Coronary artery (tissue), 2 donors: Measurements from ENCODE around the gene UGGT2.
A peak's percentile ranks its signal among the peaks of the same experiment; 100 is the strongest.
"Not testable (repeated sequence)": the region's sequence is repeated elsewhere in the genome, so short reads cannot be mapped to it uniquely, and the experiment has no call there.

Experiments used
- DNase-seq: peaks from one replicate; pipeline ENCODE4 v3.0.0-alpha.2; 2017; ENCODE audit warnings: low spot score
- H3K27ac ChIP-seq, 2 donors: fragments of 200-600 bp; sonication (generic); one replicate each; pipeline ENCODE4 v1.5.1; 2016 to 2019
- H3K4me3 ChIP-seq: fragments of 200-600 bp; sonication (generic); 2 replicates; pipeline ENCODE4 v1.5.1; 2016; ENCODE audit warnings: mild to moderate bottlenecking, moderate library complexity
- CTCF ChIP-seq: fragments of 200-600 bp; sonication (generic); IDR thresholded peaks from one replicate; pipeline ENCODE4 v1.5.1; 2019; ENCODE audit warnings: antibody characterized with exemption

UGGT2 gene

GRCh38 chr13:96072392-96072791 lies 19.2 kb upstream of the UGGT2 start:
- no peak for TF ChIP-seq CTCF
- no peak overlapping the region for H3K27ac ChIP-seq

DNA sequence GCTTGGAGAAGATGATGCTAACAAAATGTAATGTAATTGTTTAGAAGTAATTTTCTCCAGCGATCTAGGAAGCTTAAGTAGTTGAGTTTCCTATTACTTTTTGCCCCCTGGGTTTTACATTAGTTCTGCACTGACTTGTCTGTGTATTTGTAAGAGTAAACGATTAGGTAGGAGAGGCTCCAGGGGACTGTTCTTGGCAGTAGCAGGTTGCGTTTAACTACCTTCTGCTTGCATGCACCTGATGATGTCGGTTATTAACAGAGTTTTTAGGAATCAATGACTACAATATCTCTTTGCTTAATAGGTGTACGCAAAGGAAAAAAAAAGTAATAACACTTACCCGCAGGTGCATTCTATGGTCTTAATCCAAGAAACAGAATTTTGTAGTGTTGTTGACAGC lies 18.3 kb upstream of the UGGT2 start:
- Histone ChIP-seq H3K4me3 (no peak overlapping the region), H3K27ac (no peak overlapping the region)
- no peak for DNase-seq
- TF ChIP-seq CTCF = no peak

More at GRCh38 chr13:96072392-96072791, 19.2 kb upstream of the UGGT2 start:
- no peak for DNase-seq
- no peak overlapping the region for H3K4me3 ChIP-seq

- no peak overlapping the region for H3K4me3 ChIP-seq
- H3K27ac ChIP-seq = no peak overlapping the region
- TF ChIP-seq CTCF = no peak
- no peak for DNase-seq
Observed at GRCh38 chr13:96068729-96069128, 15.5 kb upstream of the UGGT2 start.

- DNase-seq = no peak
- Histone ChIP-seq H3K27ac (no peak overlapping the region), H3K4me3 (no peak overlapping the region)
- TF ChIP-seq CTCF = no peak
Observed at GRCh38 chr13:96065849-96066248, 12.6 kb upstream of the UGGT2 start.

DNA sequence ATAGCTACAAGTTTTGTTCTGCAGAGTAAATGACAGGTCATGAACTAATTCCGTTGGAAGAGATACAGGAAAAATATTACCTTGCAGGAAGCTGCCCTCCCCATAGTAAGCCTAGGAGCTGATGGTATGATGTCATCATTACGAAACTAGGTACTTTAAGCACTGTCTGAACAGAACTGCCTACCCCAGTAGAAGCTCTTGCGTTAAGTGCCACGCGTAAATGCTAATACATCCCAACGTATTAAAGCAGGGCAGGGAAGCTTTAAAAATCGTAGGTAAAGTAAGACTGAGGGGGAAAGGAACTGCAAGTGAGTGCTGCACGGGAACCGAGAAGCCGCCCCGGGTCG lies 572 bp downstream of the UGGT2 start:
- Histone ChIP-seq H3K27ac (peak overlapping the region; percentile 86 to 92), H3K4me3 (peak overlapping the region; percentile 91)
- no peak for TF ChIP-seq CTCF
- peak; percentile 83 for DNase-seq

GRCh38 chr13:96051946-96052345 lies 1.3 kb downstream of the UGGT2 start:
- not testable (repeated sequence) for H3K27ac ChIP-seq, DNase-seq
- H3K4me3 ChIP-seq = peak overlapping the region; percentile 91

GRCh38 chr13:96051491-96051890 lies 1.7 kb downstream of the UGGT2 start:
- DNase-seq, H3K4me3 ChIP-seq, H3K27ac ChIP-seq: not testable (repeated sequence)

GRCh38 chr13:96050955-96051354 lies 2.2 kb downstream of the UGGT2 start:
- H3K4me3 ChIP-seq, H3K27ac ChIP-seq, DNase-seq: not testable (repeated sequence)

GRCh38 chr13:96046449-96047126 lies 6.6 kb downstream of the UGGT2 start:
- DNase-seq, H3K27ac ChIP-seq, H3K4me3 ChIP-seq: not testable (repeated sequence)
